Measurements from ENCODE around the gene CIITA.

CIITA gene

GRCh38 chr16:10881479-10882030 is 4.6 kb downstream of the CIITA start:
- DNase-seq = peak; percentile 51

GRCh38 chr16:10883004-10883403 is 6.0 kb downstream of the CIITA start:
- DNase-seq = no peak

- DNase-seq = peak; percentile 20
Observed at GRCh38 chr16:10885246-10885645, 8.2 kb downstream of the CIITA start.

- DNase-seq = no peak
Observed at GRCh38 chr16:10888320-10888937, 11.4 kb downstream of the CIITA start.

GRCh38 chr16:10889855-10890254 is 12.9 kb downstream of the CIITA start:
- DNase-seq = no peak

GRCh38 chr16:10892782-10893318 is 15.8 kb downstream of the CIITA start:
- no peak for DNase-seq

GRCh38 chr16:10895053-10895946 is 18.3 kb downstream of the CIITA start:
- no peak for DNase-seq

- no peak for DNase-seq
Observed at GRCh38 chr16:10896165-10896564, 19.2 kb downstream of the CIITA start.

GRCh38 chr16:10896723-10897122 is 19.7 kb downstream of the CIITA start:
- no peak for DNase-seq

- DNase-seq = no peak
Observed at GRCh38 chr16:10897134-10897533, 20.1 kb downstream of the CIITA start.

GRCh38 chr16:10902999-10903398 is 26.0 kb downstream of the CIITA start:
- DNase-seq = no peak

- DNase-seq = no peak
Observed at GRCh38 chr16:10906482-10906881, 29.5 kb downstream of the CIITA start.

GRCh38 chr16:10906914-10907756 is 30.1 kb downstream of the CIITA start:
- no peak for DNase-seq

GRCh38 chr16:10907757-10908045 is 30.7 kb downstream of the CIITA start:
- DNase-seq = no peak

- DNase-seq = no peak
Observed at GRCh38 chr16:10911267-10911666, 34.3 kb downstream of the CIITA start.

GRCh38 chr16:10916534-10916933 is 39.5 kb downstream of the CIITA start:
- no peak for DNase-seq

GRCh38 chr16:10918294-10919002 is 41.4 kb downstream of the CIITA start:
- DNase-seq = peak; percentile 90

- no peak for DNase-seq
Observed at GRCh38 chr16:10919003-10919351, 42.0 kb downstream of the CIITA start.

- no peak for DNase-seq
Observed at GRCh38 chr16:10920726-10921427, 43.9 kb downstream of the CIITA start.

- no peak for DNase-seq
Observed at GRCh38 chr16:10921536-10922327, 44.7 kb downstream of the CIITA start.

All from activated CD4-positive, alpha-beta T cell treated with anti-CD3 and anti-CD28 coated beads, Interleukin-10, Interleukin-2, amounts not matched to agents 100 ng/mL and 50 ng/mL, durations not matched to agents 16 hours and 8 hours (primary cell).